AML-193 (cell line): ENCODE data around the gene PLCB2.
A peak's percentile ranks its signal among the peaks of the same experiment; 100 is the strongest.

Experiments
- DNase-seq, 2 experiments: peaks; one replicate each; lab custom pipeline; 2025; lab: John Stamatoyannopoulos, UW

Gene PLCB2

DNA sequence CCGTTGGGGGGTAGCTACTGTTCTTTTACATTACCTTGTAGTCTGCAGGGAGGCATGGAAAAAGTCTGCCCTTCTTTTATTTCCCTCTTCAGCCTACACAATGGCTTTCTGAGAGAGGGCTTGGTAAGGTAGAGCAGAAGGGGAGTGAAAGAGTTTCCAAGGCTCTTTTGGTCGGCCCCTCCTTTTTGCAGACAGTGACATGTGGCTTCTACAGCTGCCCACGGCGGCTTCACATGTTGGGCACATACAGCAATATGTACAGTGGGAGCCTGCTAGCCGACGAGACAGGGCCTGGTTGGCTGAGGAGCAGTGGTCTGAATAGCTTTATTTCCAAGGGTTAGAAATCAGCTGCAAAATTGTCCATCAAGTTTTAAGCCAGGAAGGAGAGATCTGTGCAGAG lies 19.7 kb upstream of the PLCB2 start:
- no peak for DNase-seq

DNA sequence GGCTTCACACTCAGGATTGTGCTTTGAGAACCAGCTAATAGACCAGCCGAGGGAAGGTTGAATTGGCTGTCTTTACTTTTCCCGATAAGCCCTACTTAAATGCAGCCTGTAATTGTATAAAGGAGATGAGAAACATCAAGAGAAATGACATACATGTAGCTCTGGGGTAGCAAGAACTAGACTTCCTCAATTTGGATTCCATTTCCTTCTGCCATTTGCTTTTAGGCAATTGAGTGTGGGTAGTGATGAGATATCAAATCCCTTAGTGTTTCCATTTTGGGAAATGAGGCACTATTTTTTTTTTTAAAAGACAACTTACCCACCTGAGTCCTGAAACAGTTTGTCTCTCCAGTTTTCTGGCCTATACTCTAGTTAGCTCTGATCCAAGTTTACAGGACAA lies 18.0 kb upstream of the PLCB2 start:
- DNase-seq, result peak; percentile 4 to 8

DNA sequence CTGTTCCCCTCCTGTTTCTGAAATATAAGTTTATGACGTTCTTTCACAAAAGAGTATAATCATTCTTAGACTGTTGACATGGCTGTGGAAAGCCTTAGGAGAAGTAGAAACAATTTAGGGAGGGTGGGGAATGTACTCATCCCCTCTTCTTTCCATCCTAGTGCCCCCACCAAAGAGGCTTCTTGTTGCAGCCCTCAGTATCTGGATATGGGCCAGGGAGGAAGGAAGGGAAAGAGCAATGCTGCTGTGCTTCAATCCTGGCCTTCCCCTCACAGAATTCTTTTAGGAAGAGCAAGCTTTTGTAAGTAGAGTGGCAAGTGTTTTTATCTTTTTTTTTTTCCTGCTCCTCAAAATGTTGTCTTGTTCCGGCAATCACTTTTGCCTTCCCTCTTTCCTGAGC lies 17.5 kb upstream of the PLCB2 start:
- DNase-seq, result no peak

DNA sequence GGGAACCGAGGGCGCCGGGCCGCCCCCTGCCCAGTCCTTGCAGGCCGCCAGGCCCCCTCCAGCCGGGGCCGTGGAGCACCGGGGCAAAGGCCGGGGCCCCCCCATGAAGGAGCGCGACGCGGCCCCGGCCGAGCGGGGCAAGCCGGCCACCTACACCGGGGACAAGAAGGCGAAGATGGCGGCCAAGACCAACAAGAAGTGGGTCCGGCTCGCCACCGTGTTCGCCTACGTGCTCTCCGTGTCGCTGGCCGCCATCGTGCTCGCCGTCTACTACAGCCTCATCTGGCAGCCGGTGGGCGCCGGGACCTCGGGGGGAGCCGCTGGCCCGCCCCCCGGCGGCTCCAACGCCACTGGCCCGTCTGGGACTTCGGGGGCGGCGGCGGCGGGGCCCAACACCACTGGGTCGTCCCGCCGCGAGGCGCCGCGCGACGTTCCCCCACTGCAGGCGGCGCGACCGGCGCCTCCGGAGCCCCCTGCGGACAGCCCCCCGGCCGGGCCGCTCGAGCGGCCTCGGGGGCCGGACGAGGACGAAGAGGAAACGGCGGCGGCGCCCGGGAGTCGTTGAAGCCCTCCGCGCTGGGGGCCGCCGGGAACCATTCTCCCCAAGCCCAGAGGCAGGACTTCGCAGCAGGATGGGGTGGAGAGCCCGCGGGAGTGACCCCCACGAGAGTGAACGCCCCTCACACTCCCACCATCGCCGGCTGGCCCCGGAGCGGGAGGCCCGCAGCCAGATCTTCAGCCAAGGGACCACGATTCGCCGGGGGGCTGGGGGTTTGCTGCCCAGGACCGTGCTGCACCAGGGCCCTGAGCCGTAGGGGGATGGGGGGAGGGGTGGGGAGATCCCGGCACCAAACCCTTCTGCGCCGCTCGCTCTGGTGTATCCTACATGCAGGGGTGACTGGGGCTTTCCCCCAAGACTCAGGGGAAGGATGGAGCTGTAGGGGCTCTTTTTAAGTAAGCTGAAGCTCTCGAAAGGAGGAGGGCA lies 16.5 kb upstream of the PLCB2 start:
- peak in 1 of 2 experiments; percentile 2 for DNase-seq

DNA sequence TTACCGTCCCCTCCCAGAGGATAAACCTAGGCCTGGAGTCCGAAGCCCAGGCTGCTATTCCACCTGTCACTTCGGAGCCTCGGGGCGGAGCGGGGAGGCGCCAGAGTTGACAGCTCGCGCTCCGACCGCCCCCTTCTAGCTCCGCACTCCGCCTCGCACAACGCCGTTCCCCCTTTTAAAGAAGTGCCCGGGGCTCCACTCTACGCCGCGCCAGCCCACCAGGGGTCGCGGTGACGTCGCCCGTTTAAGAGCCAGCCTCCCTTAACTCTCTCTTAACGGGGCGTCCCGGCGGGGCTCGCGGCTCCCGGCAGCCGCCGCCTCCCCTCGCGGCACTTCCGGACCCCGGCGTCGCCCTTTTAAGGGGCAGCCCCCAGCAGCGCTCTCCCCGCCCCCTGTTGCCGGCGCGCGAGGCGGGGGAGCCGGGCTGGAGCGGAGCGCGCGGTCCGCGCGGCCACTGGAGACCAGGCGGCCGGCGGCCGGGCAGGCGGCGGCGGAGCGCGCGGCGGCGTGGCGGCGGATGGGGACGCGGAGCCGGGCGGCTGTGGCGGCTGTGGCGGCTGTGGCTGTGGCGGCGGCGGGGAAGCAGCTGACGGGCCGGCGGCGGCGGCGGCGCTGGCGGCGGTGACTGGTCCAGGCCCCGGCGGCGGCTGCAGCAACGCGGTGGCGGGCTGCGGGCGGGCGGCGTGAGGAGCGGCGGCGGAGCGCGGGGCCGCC lies 15.7 kb upstream of the PLCB2 start, which contains the start of gene INAFM2:
INAFM2 (plus strand) TSS at position 454 of the 714 bp plus-strand sequence. CDS start 364 bp downstream, outside the sequence.
- peak; percentile 90 to 93 for DNase-seq

DNA sequence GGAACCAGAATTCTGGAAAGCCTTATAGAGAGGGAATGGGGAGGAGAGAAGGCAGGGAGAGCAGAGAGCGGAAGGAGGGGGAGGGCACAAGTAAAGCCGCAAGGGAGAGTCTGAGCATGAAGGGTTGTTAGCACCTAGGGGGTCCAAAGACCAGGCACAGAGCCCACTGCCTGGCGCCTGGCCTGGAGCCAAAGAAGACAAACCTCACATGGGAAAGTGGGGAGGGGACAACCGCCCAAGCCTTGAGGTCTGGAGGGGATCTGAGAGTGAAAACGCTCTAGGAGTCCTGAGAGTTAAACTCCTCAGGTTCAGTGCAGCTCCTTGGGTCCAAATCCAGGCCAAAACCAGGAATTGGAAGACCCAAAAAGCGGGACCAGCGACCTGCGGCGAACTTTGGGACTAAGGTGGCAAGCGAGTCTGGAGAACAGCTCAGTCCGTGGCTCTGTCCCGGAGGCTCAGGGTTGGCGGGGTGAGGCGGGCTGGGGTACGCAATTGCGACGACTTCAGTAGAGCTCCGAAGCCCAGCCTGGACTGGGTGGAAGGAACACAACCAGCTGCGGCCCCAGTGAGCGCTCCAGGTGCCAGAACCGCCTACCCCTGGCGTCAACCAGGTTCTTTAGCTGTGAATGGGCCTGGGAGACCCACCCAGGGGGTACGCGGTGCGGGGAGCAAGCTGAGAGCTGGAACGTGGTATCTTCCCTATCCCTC lies 14.9 kb upstream of the PLCB2 start:
- no peak for DNase-seq

DNA sequence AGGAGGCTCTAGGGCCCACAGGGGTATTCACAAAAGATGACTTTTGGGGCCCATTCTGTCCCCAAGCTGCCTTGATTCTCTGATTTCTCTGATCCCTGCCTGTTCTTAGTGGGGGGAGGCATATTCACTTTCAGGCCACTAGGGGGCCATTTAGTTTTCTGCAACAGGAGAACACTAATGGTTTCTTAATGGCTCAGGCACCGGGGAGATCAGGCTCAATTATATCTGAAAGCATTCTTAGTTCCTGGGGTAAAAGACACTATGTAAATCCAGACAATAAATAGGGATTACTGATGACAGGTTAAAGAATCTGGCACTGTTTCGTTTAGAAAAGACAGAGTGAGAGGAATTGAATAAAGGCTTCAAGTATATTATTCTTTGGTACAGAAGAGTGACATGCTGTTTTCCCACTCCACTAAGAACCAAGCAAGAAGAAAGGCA lies 13.2 kb upstream of the PLCB2 start:
- peak; percentile 75 to 82 for DNase-seq

DNA sequence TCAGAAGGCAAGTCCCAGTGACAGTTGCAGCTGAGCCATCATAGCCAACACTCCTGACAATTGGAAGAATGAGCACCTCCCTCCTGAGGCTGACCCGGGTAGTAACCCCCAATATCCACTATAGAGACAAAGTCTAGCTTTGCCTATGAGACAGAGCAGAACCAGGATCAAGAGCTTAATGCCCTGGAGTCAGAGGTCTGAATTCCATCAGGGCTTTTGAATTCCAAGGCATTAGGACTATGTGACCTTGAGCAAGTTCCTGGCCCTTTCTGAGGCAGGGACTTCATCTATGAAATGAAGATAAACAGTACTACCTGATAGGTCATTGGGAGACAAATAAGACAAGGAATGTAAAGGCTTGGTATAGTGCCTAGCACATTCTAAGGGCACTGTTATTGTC lies 12.7 kb upstream of the PLCB2 start:
- DNase-seq, result no peak

DNA sequence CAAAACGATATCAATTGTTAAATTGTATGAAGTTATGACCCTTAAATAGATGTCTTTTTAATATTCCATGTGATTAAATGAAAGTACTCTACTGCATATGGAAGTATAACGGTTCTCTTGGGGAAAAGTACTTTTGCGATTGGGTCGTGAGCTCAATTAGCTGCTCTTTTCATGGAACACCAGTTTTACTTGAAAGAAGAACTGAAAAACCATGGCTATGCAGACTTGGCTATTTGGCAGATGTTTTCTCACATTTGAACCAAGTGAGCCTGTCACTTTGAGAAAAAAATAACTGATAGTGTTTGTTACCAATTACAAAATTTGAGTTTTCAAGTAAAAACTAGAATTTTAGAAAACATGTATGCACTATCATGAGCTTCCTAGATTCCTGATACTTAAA lies 9.8 kb upstream of the PLCB2 start:
- DNase-seq, result no peak

DNA sequence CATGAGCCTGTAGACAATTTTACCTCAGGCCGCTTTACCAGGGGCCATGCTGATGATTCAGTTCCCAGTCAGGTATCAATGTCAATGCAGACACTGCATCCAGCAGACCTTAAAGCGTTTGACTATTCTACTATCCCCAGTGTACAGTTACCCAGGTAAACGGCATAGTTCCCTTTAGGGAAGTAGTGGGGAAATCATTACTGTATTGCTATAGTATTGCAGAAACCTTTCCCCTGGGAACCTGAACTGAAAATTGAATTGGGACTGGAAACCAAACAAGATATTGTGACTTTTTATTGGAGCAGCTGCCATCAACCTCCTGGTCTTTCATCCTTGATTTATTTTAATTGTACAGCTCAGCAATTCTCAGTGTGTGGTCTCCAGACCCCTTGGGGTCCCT lies 9.2 kb upstream of the PLCB2 start:
- no peak for DNase-seq

DNA sequence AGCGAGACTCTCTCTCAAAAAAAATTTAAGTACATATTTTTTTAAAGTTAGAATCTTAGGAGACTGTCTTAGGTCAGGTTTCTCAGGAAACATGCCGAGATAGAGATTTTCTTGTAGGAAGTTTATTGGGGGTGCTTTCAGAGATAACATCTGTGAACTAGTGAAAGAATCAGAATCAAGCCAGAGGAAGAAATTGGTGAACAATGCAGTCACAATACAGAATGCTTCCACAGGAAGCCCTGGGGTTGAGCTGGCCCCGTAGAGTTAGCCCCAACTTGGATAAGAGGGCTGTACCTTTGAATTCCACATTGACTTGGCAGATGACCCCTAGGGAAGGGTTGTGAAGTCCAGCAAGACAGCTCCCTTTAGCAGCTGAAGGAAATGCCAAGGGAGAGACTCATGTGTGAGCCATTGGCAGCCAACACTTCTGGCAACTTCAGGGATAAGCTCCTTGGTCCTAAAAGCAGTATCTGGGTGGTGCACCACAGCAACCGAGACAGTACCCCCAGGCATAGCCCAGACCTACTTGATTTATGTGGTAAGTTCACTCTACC lies 7.1 kb upstream of the PLCB2 start:
- no peak for DNase-seq

DNA sequence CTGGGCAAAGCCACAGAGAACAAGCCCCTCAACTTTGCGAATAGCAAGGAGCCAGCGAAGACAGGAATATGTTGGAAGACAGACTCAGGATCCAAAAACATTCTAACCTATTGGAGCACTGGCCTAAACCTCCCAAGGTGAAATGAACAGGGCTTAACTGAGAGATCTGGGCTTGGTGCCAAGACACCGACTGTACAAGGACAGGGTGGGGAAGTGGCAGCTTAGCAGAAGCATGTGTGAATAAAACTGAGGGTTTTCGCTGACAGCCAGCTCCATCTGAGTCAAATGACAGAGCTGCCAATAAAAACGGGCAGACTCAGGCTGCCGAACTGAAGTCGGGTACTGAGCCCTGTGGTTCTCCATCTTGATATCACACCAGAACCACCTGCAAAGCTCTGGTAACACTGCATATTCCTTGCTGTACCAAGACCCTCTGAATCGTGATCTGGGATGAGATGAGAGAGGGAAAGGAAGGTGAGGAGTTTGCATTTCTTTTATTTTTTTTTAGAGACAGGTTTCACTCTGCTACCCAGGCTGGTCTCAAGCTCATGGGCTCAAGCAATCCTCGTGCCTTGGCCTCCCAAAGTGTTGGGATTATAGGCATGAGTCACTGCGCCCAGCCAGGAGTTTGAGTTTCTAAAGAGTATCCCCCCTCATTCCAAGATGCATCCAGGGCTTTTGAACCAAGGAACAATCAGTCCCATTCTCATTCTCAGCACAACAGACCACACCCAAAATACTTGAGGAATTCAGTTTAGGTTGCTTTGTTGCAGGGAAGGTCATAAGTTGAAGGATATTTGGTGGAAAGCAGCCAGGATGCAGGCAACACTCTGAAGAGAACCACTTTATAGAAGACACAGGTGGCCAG lies 6.0 kb upstream of the PLCB2 start:
- DNase-seq, result peak; percentile 74 to 77

DNA sequence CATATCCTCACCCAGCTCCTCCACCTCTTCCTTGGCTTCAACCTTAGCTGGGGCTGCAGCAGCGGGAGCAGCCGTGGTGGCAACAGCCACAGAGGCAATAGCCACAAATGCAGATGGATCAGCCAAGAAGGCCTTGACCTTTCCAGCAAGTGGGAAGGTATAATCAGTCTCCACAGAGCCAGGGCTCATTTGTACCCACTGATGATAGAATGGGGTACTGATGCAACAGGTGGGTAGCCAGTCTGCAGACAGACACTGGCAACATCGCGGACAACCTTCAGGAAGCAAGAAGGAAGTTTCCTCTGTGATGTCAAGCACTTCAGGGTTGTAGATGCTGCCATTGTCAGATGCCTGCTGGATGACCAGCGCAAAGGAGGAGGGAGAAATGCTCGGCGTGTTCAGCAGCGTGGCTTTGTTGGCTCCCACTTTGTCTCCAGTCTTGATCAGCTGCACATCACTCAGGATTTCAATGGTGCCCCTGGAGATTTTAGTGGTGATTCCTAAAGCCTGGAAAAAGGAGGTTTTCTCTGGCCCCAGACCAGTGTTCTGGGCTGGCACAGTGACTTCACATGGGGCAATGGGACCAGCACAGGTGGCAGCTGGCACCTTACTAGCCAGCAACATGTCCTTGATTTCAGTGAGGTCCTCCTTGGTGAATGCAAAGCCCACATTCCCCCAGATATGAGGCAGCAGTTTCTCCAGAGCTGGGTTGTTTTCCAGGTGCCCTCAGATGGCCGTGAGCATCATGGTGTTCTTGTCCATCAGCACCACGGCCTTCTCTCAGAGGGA lies 4.8 kb upstream of the PLCB2 start:
- no peak for DNase-seq

DNA sequence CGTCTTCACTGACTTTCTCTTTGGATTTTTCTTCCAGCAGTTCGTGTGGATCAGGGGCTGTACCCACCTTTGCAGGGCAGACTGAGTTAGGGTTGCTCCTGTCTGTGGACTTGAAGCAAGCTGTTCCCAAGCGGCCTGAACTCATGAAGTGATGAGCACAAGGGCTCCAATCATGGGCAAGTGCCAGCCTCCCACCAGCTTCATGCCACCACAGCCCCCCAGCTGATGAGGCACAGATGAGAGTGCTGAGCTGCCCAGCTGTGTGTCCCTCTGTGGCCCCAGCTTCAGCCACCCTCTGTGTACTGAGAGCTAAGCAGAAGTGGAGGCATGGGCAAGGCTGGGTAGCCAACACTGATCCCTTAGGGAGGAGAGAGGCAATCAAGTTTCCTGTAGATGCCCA lies 3.3 kb upstream of the PLCB2 start:
- no peak for DNase-seq

DNA sequence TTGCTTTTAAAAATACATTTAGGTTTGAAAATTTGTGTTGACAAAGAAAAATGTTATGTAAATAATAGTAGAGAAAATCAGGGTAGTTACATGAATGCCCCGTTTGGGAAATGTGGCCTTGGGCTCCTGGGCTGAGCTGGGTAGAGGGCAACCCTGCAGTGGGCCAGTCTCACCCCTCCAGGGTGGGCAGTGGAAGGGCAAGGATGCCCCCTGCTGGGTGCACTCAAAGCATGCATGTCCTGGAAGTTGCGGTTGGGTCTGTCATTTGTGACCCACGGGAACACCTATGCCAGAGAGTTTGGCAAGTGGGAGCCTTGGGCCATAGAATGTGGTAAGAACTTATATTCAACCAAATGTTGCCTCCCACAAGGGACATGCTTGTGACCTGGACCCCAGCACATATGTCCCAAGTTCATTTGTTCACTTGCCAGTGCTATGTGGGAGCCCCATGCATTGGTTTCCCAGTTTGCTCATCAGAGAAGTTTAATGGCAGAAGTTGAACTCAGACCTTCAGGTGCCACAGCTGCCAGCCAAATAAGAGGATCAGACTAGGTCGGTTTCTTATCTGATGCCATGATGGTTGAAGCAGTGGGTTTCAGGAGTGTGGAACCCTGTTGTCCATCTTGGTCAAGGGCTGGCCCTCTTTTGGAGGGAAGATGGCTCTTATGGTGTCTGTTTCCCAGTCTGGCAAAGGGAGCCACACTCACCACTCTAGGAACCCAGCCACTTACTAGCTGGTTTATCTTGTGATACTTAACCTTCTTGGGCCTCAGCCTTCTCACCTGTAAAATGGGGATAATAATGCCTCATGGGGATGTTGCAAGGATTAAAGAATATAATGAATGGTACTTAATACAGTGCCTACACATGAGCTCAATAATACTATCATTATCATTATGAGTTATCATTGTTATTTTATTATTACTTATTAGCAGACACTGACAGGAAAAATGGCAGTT lies 2.5 kb upstream of the PLCB2 start:
- DNase-seq, result peak; percentile 60 to 61

DNA sequence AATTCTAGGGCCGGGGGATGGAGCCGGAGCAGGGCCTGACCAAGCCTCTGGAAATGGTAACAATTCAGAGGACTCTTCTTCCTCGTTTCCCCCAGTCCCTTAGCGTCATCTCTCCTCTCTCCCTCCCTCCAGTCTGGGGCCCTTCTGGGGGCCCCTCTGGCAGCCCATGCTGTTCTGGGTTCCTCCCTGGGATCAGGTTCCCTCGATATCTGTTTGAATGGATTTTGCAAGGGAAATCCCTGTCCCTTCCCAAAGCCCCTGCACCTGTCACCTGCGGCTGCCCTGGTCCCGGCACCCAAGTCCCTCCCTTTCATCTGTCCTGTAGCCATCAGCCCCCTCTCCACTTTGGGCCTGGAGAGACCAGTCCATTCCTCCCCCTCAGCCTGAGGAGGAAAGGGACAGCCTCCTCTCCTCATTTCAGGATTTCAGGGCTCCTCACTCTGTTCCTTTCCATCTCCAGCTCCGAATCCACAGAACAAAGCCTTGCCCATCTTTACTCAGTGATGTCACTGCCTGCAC lies 1.7 kb upstream of the PLCB2 start:
- DNase-seq, result no peak

DNA sequence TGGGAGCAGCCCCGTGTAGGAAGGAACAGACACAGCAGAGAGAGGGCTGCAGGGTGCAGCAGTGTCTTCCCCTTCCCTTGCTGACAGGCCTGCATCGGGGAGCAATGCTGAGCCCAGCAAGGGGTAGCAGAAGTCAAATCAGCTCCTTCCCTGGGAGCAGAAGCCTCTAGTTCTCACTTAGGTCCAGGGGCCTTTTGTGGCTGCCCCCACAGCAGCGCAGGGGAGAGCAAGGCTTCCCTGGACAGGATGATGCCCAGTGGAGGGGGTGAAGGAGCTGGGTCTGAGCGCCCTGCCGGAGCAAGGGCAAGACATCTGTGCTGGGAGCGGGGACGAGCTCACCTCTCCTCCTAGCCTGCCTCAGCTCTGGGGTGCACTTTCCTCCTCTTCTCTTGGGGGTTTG lies 827 bp downstream of the PLCB2 start:
- DNase-seq, result peak; percentile 10 to 11

DNA sequence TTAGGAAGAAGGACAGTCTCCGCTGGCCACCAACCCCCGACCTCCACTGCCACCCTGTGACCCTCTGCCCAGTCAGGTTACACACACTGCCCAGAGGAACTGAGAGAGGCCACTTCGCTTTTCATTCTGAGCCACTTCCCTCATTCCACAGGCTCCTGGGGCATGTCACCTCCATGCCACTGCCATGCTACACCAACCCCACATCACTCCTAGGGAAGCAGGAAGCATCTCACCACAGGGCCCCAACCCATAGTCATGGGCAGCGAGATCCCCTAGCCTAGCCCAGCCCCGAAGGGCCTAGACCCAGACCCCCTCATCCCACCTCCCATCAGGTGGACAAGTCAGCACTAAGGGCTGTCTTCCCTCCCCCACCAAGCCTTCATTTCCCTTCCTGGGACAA lies 1.4 kb downstream of the PLCB2 start:
- peak; percentile 32 to 34 for DNase-seq

DNA sequence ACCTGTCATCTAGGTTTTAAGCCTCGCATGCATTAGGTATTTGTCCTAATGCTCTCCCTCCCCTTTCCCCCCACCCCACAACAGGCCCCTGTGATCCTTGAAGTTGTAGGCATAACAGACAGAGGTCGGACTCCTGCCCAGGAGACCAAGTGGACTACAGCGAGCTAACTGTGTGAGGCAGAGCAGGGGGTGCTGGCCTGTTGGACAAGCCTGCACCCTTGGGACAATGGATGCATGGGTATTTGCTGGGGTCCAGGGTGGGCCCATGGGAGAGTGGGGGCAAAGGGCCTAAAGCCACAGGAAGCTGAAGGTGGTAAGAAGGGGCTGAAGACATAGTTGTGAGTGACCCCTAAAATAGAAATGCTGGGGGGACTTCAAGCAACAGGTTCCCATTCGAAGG lies 2.5 kb downstream of the PLCB2 start:
- no peak for DNase-seq
